Keratinocyte (primary cell): Measurements from ENCODE around the gene HES3.

Experiments used
- EZH2 ChIP-seq: IDR thresholded peaks from one replicate; pipeline ENCODE4 v1.6.1; 2012; ENCODE audit warnings: inconsistent platforms, mild to moderate bottlenecking, low read length, moderate library complexity
- TF ChIP-seq, protein P1 (sequence below), 3 experiments: IDR thresholded peaks in 1 of 3; conservative IDR thresholded peaks in 1 of 3; optimal IDR thresholded peaks in 1 of 3; 2 replicates in 2 of 3; 3 replicates in 1 of 3; pipeline versions ENCODE3 to v1.5.1; 2011; ENCODE audit warnings: low read length in 3 of 3, mild to moderate bottlenecking in 3 of 3, moderate library complexity in 2 of 3, control low read depth in 1 of 3, inconsistent platforms in 1 of 3; ENCODE audit not compliant: insufficient read depth in 2 of 3; ENCODE audit errors: extremely low read depth in 1 of 3

DNA sequence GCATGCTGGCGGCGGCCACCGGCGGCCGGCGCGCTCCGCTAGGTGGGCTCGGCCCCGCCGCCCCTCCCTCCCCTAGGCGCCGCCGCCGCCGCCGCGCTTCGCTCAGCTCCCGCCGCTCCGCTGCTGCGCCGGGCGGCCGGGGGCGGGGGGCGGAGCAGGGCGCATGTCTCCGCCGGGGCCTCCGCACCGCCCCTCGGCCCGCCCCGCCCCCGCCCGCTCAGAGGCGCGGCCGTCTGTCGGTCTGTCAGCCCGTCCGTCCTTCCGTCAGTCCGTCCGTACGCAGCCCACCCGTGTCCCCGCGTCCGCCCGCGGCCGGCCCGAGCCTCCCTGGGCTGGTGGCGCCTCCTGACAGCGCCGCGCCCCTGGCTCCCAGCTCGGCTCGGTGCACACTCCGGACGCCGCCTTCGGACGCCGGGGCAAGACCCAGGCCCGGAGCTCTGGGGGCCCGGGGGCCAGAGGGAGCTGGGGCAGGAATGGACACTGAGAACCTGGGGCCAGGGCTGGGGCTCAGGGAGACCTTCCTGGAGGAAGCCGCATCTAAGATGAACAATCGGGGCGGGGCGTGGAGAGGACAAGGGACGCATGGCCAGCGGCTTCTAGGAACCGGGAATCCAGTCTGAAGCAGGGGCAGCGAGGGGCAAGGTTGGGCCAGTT, 17.1 kb downstream of the HES3 start, which contains the start of gene GPR153:
- TF ChIP-seq, protein P1, sequence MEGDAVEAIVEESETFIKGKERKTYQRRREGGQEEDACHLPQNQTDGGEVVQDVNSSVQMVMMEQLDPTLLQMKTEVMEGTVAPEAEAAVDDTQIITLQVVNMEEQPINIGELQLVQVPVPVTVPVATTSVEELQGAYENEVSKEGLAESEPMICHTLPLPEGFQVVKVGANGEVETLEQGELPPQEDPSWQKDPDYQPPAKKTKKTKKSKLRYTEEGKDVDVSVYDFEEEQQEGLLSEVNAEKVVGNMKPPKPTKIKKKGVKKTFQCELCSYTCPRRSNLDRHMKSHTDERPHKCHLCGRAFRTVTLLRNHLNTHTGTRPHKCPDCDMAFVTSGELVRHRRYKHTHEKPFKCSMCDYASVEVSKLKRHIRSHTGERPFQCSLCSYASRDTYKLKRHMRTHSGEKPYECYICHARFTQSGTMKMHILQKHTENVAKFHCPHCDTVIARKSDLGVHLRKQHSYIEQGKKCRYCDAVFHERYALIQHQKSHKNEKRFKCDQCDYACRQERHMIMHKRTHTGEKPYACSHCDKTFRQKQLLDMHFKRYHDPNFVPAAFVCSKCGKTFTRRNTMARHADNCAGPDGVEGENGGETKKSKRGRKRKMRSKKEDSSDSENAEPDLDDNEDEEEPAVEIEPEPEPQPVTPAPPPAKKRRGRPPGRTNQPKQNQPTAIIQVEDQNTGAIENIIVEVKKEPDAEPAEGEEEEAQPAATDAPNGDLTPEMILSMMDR (optimal IDR thresholded peaks at IDR 0.05 in 1 of 3, IDR thresholded peaks at IDR 0.05 in 1 of 3, conservative IDR thresholded peaks at IDR 0.05 in 1 of 3; ENCODE audit: extremely low read depth in 1 of 3, insufficient read depth in 2 of 3, low read length in 3 of 3), result no peak
- TF ChIP-seq EZH2, result no peak
